Testis (tissue), 2 donors: ENCODE measurements around the gene HLA-DOA.

Source experiments
- POLR2A ChIP-seq: fragments of 450-650 bp; IDR thresholded peaks from one replicate; pipeline ENCODE4 v1.6.1; 2017; ENCODE audit warnings: antibody characterized with exemption, mild to moderate bottlenecking, moderate library complexity
- TF ChIP-seq, protein P1 (sequence below), 3 experiments: fragments of 450-650 bp in 2 of 3; fragments of 200-600 bp in 1 of 3; sonication (generic) in 1 of 3; IDR thresholded peaks; one replicate each; pipeline ENCODE4 v1.5.1; 2016 to 2019; ENCODE audit warnings: antibody characterized with exemption in 3 of 3, mild to moderate bottlenecking in 2 of 3, moderate library complexity in 1 of 3

DNA sequence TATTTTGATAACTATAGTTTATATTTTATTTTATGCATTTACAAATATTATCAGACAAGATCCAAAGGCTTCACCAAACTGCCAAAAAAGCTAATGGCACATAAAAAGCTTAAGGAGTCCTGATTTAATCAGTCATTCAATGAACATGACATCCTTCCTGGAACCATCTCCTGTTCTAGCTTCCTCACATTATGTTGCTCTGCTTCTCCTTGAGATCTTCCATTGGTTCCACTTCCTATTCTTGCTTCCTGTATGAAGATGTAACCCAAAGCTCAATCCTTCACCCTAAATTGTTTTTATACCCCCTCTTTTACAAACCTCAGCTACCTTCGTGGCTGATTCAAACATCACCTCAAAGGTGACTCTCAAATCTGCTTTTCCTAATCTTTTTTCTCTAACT is 45.5 kb downstream of the HLA-DOA start:
- TF ChIP-seq, protein P1, sequence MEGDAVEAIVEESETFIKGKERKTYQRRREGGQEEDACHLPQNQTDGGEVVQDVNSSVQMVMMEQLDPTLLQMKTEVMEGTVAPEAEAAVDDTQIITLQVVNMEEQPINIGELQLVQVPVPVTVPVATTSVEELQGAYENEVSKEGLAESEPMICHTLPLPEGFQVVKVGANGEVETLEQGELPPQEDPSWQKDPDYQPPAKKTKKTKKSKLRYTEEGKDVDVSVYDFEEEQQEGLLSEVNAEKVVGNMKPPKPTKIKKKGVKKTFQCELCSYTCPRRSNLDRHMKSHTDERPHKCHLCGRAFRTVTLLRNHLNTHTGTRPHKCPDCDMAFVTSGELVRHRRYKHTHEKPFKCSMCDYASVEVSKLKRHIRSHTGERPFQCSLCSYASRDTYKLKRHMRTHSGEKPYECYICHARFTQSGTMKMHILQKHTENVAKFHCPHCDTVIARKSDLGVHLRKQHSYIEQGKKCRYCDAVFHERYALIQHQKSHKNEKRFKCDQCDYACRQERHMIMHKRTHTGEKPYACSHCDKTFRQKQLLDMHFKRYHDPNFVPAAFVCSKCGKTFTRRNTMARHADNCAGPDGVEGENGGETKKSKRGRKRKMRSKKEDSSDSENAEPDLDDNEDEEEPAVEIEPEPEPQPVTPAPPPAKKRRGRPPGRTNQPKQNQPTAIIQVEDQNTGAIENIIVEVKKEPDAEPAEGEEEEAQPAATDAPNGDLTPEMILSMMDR (IDR thresholded peaks at IDR 0.05) = no peak
- no peak for TF ChIP-seq POLR2A
